DOHH2 (cell line): ENCODE data around the gene HTR2A.

ENCODE experiments used
- CTCF ChIP-seq: fragments of 200-600 bp; sonication (generic); IDR thresholded peaks from one replicate; pipeline ENCODE4 v1.5.1; 2014; ENCODE audit warnings: antibody characterized with exemption, mild to moderate bottlenecking, low read depth, low read length; ENCODE audit not compliant: poor library complexity, severe bottlenecking
- EZH2phosphoT487 ChIP-seq: fragments of 200-600 bp; sonication (generic); IDR thresholded peaks from 2 replicates; pipeline ENCODE4 v1.6.1; 2017; ENCODE audit warnings: borderline replicate concordance, mild to moderate bottlenecking, antibody characterized with exemption, low read length, moderate library complexity, mixed read lengths

- TF ChIP-seq CTCF (no peak), EZH2phosphoT487 (no peak)
These were observed 62.2 kb downstream of the HTR2A start for GRCh38 chr13:46834657-46835056.
